Measurements from ENCODE around the gene R3HCC1L.

- TF ChIP-seq GATA3 (IDR thresholded peaks at IDR 0.05; ENCODE audit: low read depth, low read length): no peak
- TF ChIP-seq GATA2 (IDR thresholded peaks at IDR 0.05; ENCODE audit: low read depth, low read length): no peak
Observed at GRCh38 chr10:98186681-98187080, 52.2 kb downstream of the R3HCC1L start.

All from SH-SY5Y (cell line).